ENCODE data around the gene CPA5.

- TF ChIP-seq FOXM1 (IDR thresholded peaks at IDR 0.05; ENCODE audit: borderline replicate concordance), result no peak
- TF ChIP-seq SP1 (IDR thresholded peaks at IDR 0.05), result no peak
- no peak for TF ChIP-seq FOXK2 (IDR thresholded peaks at IDR 0.05)
- no peak for TF ChIP-seq HDGF (IDR thresholded peaks at IDR 0.05; ENCODE audit: borderline replicate concordance)
- TF ChIP-seq FOXA1 (IDR thresholded peaks at IDR 0.05), result no peak
- TF ChIP-seq PKNOX1 (IDR thresholded peaks at IDR 0.05), result no peak
- TF ChIP-seq BHLHE40 (IDR thresholded peaks at IDR 0.05; ENCODE audit: borderline replicate concordance), result no peak
- TF ChIP-seq NFRKB (IDR thresholded peaks at IDR 0.05), result no peak
- TF ChIP-seq SUZ12 (IDR thresholded peaks at IDR 0.05), result no peak
Measured at GRCh38 chr7:130362251-130362816, 17.7 kb downstream of the CPA5 start.

Measured in HEK293T (cell line).